Measurements from ENCODE around the gene PRKD2. TPM values are rescaled to one million over a fixed set of nuclear protein-coding genes. Genes with fewer than 3 reads are reported as not detected.
A peak's percentile ranks its signal among the peaks of the same experiment; 100 is the strongest.

PRKD2 gene
- total and polyA plus RNA-seq, 10 of the 15 experiments (the other 5 are each of a cell fraction or from before 2014, with no cell fraction given) = 2.3 to 98.8 (median 32.9) TPM

DNA sequence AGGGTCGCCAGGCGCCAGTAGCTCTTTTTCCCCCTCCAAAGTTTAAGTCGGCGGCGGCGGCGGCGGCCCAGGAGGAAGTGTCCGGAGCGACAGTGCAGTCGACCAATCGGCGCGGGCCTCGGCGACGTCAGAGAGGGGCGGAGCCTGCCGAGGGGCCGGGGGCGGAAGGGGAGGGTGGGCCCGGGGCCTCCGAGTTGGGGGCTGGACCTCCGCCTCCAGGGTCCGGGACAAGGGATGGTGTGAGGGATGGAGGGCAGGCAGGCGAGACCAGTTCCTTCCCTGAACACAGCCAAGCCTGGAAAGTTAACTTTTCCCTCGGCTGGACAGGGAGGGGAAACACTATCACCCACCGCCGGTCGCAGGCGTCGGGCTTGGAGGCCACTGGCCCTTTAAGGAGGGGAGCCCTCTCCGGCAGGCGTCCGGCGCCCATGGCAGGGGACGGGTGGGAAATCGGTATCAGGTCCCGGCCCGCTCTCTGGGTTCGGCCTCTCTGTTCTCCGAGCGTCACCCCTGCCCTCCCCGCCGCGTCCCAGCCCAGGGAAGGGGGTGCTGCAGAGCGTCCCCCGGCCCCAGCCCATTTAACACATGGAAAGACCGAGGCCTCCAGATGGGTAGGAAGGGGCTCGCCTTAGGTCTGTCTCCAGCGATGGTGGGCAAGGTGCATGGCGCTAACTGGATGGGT lies at the start of gene PRKD2 (continued):
- TF ChIP-seq BHLHE40 (IDR thresholded peaks at IDR 0.05; ENCODE audit: borderline replicate concordance in 1 of 2, low read depth in 2 of 2, low read length in 1 of 2) (peak in 1 of 2 experiments; percentile 33; a peak in 1 of 4 replicates), MTA3 (IDR thresholded peaks at IDR 0.05; ENCODE audit: borderline replicate concordance, low read length) (no peak), ATF7 (IDR thresholded peaks at IDR 0.05; ENCODE audit: low read depth) (peak; percentile 41), POLR2AphosphoS5 (IDR thresholded peaks at IDR 0.05; ENCODE audit: low read length) (peak; percentile 73; the same call in 1 of the 2 replicates), SIN3A (IDR thresholded peaks at IDR 0.05; ENCODE audit: low read depth, low read length) (peak; percentile 42; the same call in 1 of the 2 replicates), RB1 (IDR thresholded peaks at IDR 0.05; ENCODE audit: borderline replicate concordance) (0 out of 2 replicates have a peak, but pooled peaks have one; percentile 41), MAX (IDR thresholded peaks at IDR 0.05; ENCODE audit: low read depth, low read length) (no peak), CREB1 (IDR thresholded peaks at IDR 0.05; ENCODE audit: low read depth) (peak; percentile 89), EGR1 (IDR thresholded peaks at IDR 0.05; ENCODE audit: borderline replicate concordance in 1 of 2, low read depth in 2 of 2, low read length in 2 of 2) (0 out of 3 replicates have a peak, but pooled peaks of 1 of the 2 experiments have one; percentile 31), CHD2 (IDR thresholded peaks at IDR 0.05; ENCODE audit: borderline replicate concordance, low read depth, low read length) (0 out of 2 replicates have a peak, but pooled peaks have one; percentile 45), HDGF (IDR thresholded peaks at IDR 0.05) (0 out of 2 replicates have a peak, but pooled peaks have one; percentile 29), CUX1 (IDR thresholded peaks at IDR 0.05; ENCODE audit: insufficient replicate concordance, low read depth, low read length) (no peak), NBN (IDR thresholded peaks at IDR 0.05) (peak; percentile 54), PAX8 (IDR thresholded peaks at IDR 0.05) (no peak), NFYB (IDR thresholded peaks at IDR 0.05; ENCODE audit: insufficient read depth, low read depth, low read length) (0 out of 2 replicates have a peak, but pooled peaks have one; percentile 27)

Data from GM12878 (cell line).